Skeletal muscle tissue (tissue), 4 donors: ENCODE results near the gene C1QTNF4. TPM values are rescaled to one million over a fixed set of nuclear protein-coding genes. Genes with fewer than 3 reads are reported as not detected.

Experiments used
- H3K27ac ChIP-seq: one replicate; pipeline ENCODE4 v1.7.0; 2013; ENCODE audit warnings: mild to moderate bottlenecking, low read depth, low read length, inconsistent platforms
- H3K27me3 ChIP-seq, 3 donors: one replicate each; pipeline ENCODE4 v1.7.0; 2013; ENCODE audit warnings: low read length in 3 of 3; ENCODE audit not compliant: control insufficient read depth in 3 of 3, insufficient read depth in 3 of 3
- H3K36me3 ChIP-seq, 3 donors: one replicate each; pipeline ENCODE4 v1.7.0; 2013; ENCODE audit warnings: low read length in 3 of 3; ENCODE audit not compliant: control insufficient read depth in 3 of 3, insufficient read depth in 3 of 3
- H3K4me1 ChIP-seq, 3 donors: one replicate each; pipeline ENCODE4 v1.7.0; 2013; ENCODE audit warnings: low read length in 3 of 3, mild to moderate bottlenecking in 3 of 3; ENCODE audit not compliant: control insufficient read depth in 3 of 3, insufficient read depth in 3 of 3
- H3K4me3 ChIP-seq, 3 donors: one replicate each; pipeline ENCODE4 v1.7.0; 2013; ENCODE audit warnings: low read length in 3 of 3
- H3K9ac ChIP-seq, 3 donors: one replicate each; pipeline ENCODE4 v1.7.0; 2013; ENCODE audit warnings: low read length in 3 of 3, mild to moderate bottlenecking in 3 of 3, moderate library complexity in 2 of 3, low read depth in 1 of 3
- H3K9me3 ChIP-seq, 3 donors: one replicate each; pipeline ENCODE4 v1.7.0; 2013; ENCODE audit warnings: low read length in 3 of 3; ENCODE audit not compliant: control insufficient read depth in 3 of 3
- total RNA-seq: library from RNA; depleted of rRNA; stranded (reverse); fragments of >200 nt; gene quantifications from one replicate; pipeline ENCODE4 v1.2.3, GENCODE V29; 2014
- donor health status: Osteomylitis.

Gene C1QTNF4
- total RNA-seq, 1 donor from 2014 or later, result 6.8 TPM

- Histone ChIP-seq H3K4me1 (no peaks in the 10 kb centered on the region), H3K27ac (no peak overlapping the region), H3K27me3 (no peaks in the 10 kb centered on the region), H3K9ac (no peak overlapping the region), H3K36me3 (peaks cover 18 to 35% (median 29%) of the 10 kb centered on the region in 3 donors), H3K9me3 (no peaks in the 10 kb centered on the region), H3K4me3 (no peak overlapping the region)
Observed at GRCh38 chr11:47617417-47617809, 23.2 kb upstream of the C1QTNF4 start.

- Histone ChIP-seq H3K4me1 (no peaks in the 10 kb centered on the region), H3K36me3 (peaks cover 13 to 30% (median 24%) of the 10 kb centered on the region in 3 donors), H3K27ac (no peak overlapping the region), H3K9me3 (no peaks in the 10 kb centered on the region), H3K9ac (no peak overlapping the region), H3K27me3 (no peaks in the 10 kb centered on the region), H3K4me3 (no peak overlapping the region)
Observed at GRCh38 chr11:47616726-47617416, 22.7 kb upstream of the C1QTNF4 start.

- peaks cover 4 to 17% (median 17%) of the 10 kb centered on the region in 3 donors for H3K36me3 ChIP-seq
- H3K27ac ChIP-seq, result no peak overlapping the region
- H3K9ac ChIP-seq, result no peak overlapping the region
- no peak overlapping the region for H3K4me3 ChIP-seq
- H3K27me3 ChIP-seq, result no peaks in the 10 kb centered on the region
- H3K4me1 ChIP-seq, result peaks cover 0 to 3% (median 0%) of the 10 kb centered on the region in 3 donors
- H3K9me3 ChIP-seq, result no peaks in the 10 kb centered on the region
Observed at GRCh38 chr11:47615249-47615648, 21.0 kb upstream of the C1QTNF4 start.

GRCh38 chr11:47611348-47611794, 17.2 kb upstream of the C1QTNF4 start:
- Histone ChIP-seq H3K9me3 (no peaks in the 10 kb centered on the region), H3K4me3 (no peak overlapping the region), H3K27ac (no peak overlapping the region), H3K9ac (no peak overlapping the region), H3K4me1 (peaks cover 3 to 14% (median 3%) of the 10 kb centered on the region in 3 donors), H3K27me3 (no peaks in the 10 kb centered on the region), H3K36me3 (peaks cover 0 to 11% (median 0%) of the 10 kb centered on the region in 3 donors)

GRCh38 chr11:47609675-47610074, 15.5 kb upstream of the C1QTNF4 start:
- H3K9ac ChIP-seq, result no peak overlapping the region
- peaks cover 0 to 11% (median 0%) of the 10 kb centered on the region in 3 donors for H3K36me3 ChIP-seq
- no peaks in the 10 kb centered on the region for H3K9me3 ChIP-seq
- peaks cover 3 to 14% (median 3%) of the 10 kb centered on the region in 3 donors for H3K4me1 ChIP-seq
- no peak overlapping the region for H3K4me3 ChIP-seq
- no peaks in the 10 kb centered on the region for H3K27me3 ChIP-seq
- no peak overlapping the region for H3K27ac ChIP-seq

GRCh38 chr11:47607380-47607779, 13.2 kb upstream of the C1QTNF4 start:
- H3K4me3 ChIP-seq, result no peak overlapping the region
- H3K9me3 ChIP-seq, result no peaks in the 10 kb centered on the region
- H3K4me1 ChIP-seq, result peaks cover 3 to 14% (median 3%) of the 10 kb centered on the region in 3 donors
- no peaks in the 10 kb centered on the region for H3K27me3 ChIP-seq
- H3K9ac ChIP-seq, result no peak overlapping the region
- no peak overlapping the region for H3K27ac ChIP-seq
- peaks cover 0 to 11% (median 0%) of the 10 kb centered on the region in 3 donors for H3K36me3 ChIP-seq

- H3K4me3 ChIP-seq, result no peak overlapping the region
- peaks cover 0 to 11% (median 0%) of the 10 kb centered on the region in 3 donors for H3K36me3 ChIP-seq
- H3K27ac ChIP-seq, result no peak overlapping the region
- H3K9ac ChIP-seq, result no peak overlapping the region
- no peaks in the 10 kb centered on the region for H3K27me3 ChIP-seq
- peaks cover 3 to 14% (median 3%) of the 10 kb centered on the region in 3 donors for H3K4me1 ChIP-seq
- no peaks in the 10 kb centered on the region for H3K9me3 ChIP-seq
Observed at GRCh38 chr11:47606731-47607130, 12.5 kb upstream of the C1QTNF4 start.

- H3K4me1 ChIP-seq, result peaks cover 1 to 14% (median 3%) of the 10 kb centered on the region in 3 donors
- H3K36me3 ChIP-seq, result peaks cover 0 to 8% (median 0%) of the 10 kb centered on the region in 3 donors
- H3K9me3 ChIP-seq, result no peaks in the 10 kb centered on the region
- H3K27ac ChIP-seq, result no peak overlapping the region
- H3K4me3 ChIP-seq, result no peak overlapping the region
- H3K9ac ChIP-seq, result no peak overlapping the region
- H3K27me3 ChIP-seq, result no peaks in the 10 kb centered on the region
Observed at GRCh38 chr11:47605921-47606320, 11.7 kb upstream of the C1QTNF4 start.

GRCh38 chr11:47603295-47603694, 9.1 kb upstream of the C1QTNF4 start:
- H3K36me3 ChIP-seq, result no peaks in the 10 kb centered on the region
- H3K4me3 ChIP-seq, result no peak overlapping the region
- no peak overlapping the region for H3K27ac ChIP-seq
- no peak overlapping the region for H3K9ac ChIP-seq
- no peaks in the 10 kb centered on the region for H3K9me3 ChIP-seq
- no peaks in the 10 kb centered on the region for H3K27me3 ChIP-seq
- H3K4me1 ChIP-seq, result peaks cover 0 to 12% (median 3%) of the 10 kb centered on the region in 3 donors

GRCh38 chr11:47599902-47600301, 5.7 kb upstream of the C1QTNF4 start:
- no peaks in the 10 kb centered on the region for H3K9me3 ChIP-seq
- H3K4me3 ChIP-seq, result no peak overlapping the region
- H3K4me1 ChIP-seq, result no peaks in the 10 kb centered on the region
- peaks cover 0 to 5% (median 4%) of the 10 kb centered on the region in 3 donors for H3K27me3 ChIP-seq
- H3K27ac ChIP-seq, result no peak overlapping the region
- no peaks in the 10 kb centered on the region for H3K36me3 ChIP-seq
- no peak overlapping the region for H3K9ac ChIP-seq
